DMS53 treated with DMSO at 0.1 percent for 48 hours (cell line): Measurements from ENCODE around the gene B3GAT3.
"Not testable (repeated sequence)": the region's sequence is repeated elsewhere in the genome, so short reads cannot be mapped to it uniquely, and the experiment has no call there.

Experiments used
- DNase-seq: peaks from one replicate; lab custom pipeline; 2025; ENCODE audit not compliant: unreplicated experiment; lab: John Stamatoyannopoulos, UW

The B3GAT3 gene

GRCh38 chr11:62580959-62581715 lies 40.6 kb downstream of the B3GAT3 start:
- DNase-seq, result no peak

- no peak for DNase-seq
These were observed 42.5 kb downstream of the B3GAT3 start for GRCh38 chr11:62579252-62579651.

GRCh38 chr11:62578541-62578940 lies 43.2 kb downstream of the B3GAT3 start:
- no peak for DNase-seq

GRCh38 chr11:62577046-62577714 lies 44.6 kb downstream of the B3GAT3 start:
- DNase-seq, result no peak

- DNase-seq, result no peak
These were observed 45.9 kb downstream of the B3GAT3 start for GRCh38 chr11:62575837-62576236.

- no peak for DNase-seq
These were observed 46.6 kb downstream of the B3GAT3 start for GRCh38 chr11:62575156-62575555.

- DNase-seq, result peak; percentile 22
These were observed 47.3 kb downstream of the B3GAT3 start for GRCh38 chr11:62574363-62575071.

- peak; percentile 98 for DNase-seq
These were observed 48.0 kb downstream of the B3GAT3 start, which contains the start of gene EEF1G for GRCh38 chr11:62573592-62574362. Gene EEF1G, minus strand, starts transcription at chr11:62573891. Its CDS starts 49 bp downstream, at chr11:62573842.

- DNase-seq, result no peak
These were observed 48.7 kb downstream of the B3GAT3 start for GRCh38 chr11:62573006-62573591.

GRCh38 chr11:62572431-62572830 lies 49.4 kb downstream of the B3GAT3 start:
- DNase-seq, result no peak

GRCh38 chr11:62571493-62571892 lies 50.3 kb downstream of the B3GAT3 start:
- not testable (repeated sequence) for DNase-seq

- DNase-seq, result not testable (repeated sequence)
These were observed 50.9 kb downstream of the B3GAT3 start for GRCh38 chr11:62570903-62571302.

GRCh38 chr11:62569611-62570010 lies 52.2 kb downstream of the B3GAT3 start:
- DNase-seq, result no peak

GRCh38 chr11:62567018-62567633 lies 54.7 kb downstream of the B3GAT3 start:
- DNase-seq, result no peak

GRCh38 chr11:62566247-62566646 lies 55.5 kb downstream of the B3GAT3 start:
- DNase-seq, result no peak
